HEK293T (cell line): ENCODE measurements around the gene FAF2.

Experiments used
- ARNT ChIP-seq: fragments of 450-650 bp; IDR thresholded peaks from 2 replicates; pipeline ENCODE4 v1.6.1; 2017; ENCODE audit warnings: mild to moderate bottlenecking
- ELF4 ChIP-seq: fragments of 450-650 bp; IDR thresholded peaks from 2 replicates; pipeline ENCODE4 v1.6.1; 2017; ENCODE audit warnings: antibody characterized with exemption
- FOXA1 ChIP-seq: fragments of 450-650 bp; IDR thresholded peaks from 2 replicates; pipeline ENCODE4 v1.6.1; 2016; ENCODE audit warnings: mild to moderate bottlenecking
- FOXK2 ChIP-seq: fragments of 450-650 bp; IDR thresholded peaks from 2 replicates; pipeline ENCODE4 v1.6.1; 2016; ENCODE audit warnings: mild to moderate bottlenecking
- FOXM1 ChIP-seq: fragments of 450-650 bp; IDR thresholded peaks from 2 replicates; pipeline ENCODE4 v1.6.1; 2017; ENCODE audit warnings: mild to moderate bottlenecking, borderline replicate concordance
- HDGF ChIP-seq: fragments of 450-650 bp; IDR thresholded peaks from 2 replicates; pipeline ENCODE4 v1.6.1; 2017; ENCODE audit warnings: antibody characterized with exemption, borderline replicate concordance
- LEF1 ChIP-seq: fragments of 450-650 bp; IDR thresholded peaks from 2 replicates; pipeline ENCODE4 v1.6.1; 2017; ENCODE audit warnings: mild to moderate bottlenecking, borderline replicate concordance
- NFRKB ChIP-seq: fragments of 450-650 bp; IDR thresholded peaks from 2 replicates; pipeline ENCODE4 v1.6.1; 2016; ENCODE audit warnings: mild to moderate bottlenecking, moderate library complexity
- SP1 ChIP-seq: fragments of 450-650 bp; IDR thresholded peaks from 2 replicates; pipeline ENCODE4 v1.6.1; 2017
- TARDBP ChIP-seq: fragments of 450-650 bp; IDR thresholded peaks from 2 replicates; pipeline ENCODE4 v1.6.1; 2016
- ZNF384 ChIP-seq: fragments of 450-650 bp; IDR thresholded peaks from 2 replicates; pipeline ENCODE4 v1.6.1; 2016
- TF ChIP-seq, protein P1 (sequence below): fragments of 450-650 bp; IDR thresholded peaks from 2 replicates; pipeline ENCODE4 v1.6.1; 2016

DNA sequence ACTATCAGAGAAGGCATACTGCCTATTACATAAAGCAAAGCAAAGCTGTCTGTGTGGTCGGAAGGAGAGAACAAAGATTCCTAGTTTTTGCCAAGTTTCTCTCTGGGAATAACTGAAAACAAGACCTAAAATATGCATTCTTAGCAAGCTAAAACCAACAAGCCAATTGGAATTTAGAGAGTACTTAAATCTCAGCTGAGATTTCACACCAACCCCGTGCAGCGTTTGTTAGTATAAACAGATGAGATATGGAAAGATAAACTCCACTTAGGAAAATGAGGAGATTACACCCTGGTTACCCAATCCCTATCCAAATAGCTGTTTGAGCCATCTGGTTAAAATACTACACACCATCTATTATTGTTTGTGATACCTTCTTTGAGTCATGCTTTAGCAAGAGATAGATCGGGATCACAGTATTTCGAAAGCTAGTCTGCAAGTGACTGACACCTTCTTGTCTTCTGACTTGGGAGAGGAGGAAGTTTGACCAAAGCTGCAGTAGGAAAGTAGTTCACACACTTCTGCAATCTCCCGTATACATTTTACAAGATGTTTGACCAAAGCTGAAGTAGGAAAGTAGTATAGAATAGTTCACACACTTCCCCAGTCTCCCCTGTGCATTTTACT lies 18.2 kb downstream of the FAF2 start:
- TF ChIP-seq FOXK2 (no peak), SP1 (no peak), ARNT (no peak), HDGF (no peak), ELF4 (no peak), ZNF384 (no peak), TARDBP (no peak), NFRKB (no peak), FOXA1 (no peak), LEF1 (no peak), FOXM1 (no peak)
- TF ChIP-seq, protein P1, sequence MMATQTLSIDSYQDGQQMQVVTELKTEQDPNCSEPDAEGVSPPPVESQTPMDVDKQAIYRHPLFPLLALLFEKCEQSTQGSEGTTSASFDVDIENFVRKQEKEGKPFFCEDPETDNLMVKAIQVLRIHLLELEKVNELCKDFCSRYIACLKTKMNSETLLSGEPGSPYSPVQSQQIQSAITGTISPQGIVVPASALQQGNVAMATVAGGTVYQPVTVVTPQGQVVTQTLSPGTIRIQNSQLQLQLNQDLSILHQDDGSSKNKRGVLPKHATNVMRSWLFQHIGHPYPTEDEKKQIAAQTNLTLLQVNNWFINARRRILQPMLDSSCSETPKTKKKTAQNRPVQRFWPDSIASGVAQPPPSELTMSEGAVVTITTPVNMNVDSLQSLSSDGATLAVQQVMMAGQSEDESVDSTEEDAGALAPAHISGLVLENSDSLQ: 0 out of 2 replicates have a peak, but pooled peaks have one; percentile 6
